Stimulated activated CD4-positive, alpha-beta T cell treated with anti-CD3 and anti-CD28 coated beads, Interleukin-4, amount 100 ng/mL, for 48 hours (primary cell): ENCODE data around the gene MAL.
"Not testable (repeated sequence)": the region's sequence is repeated elsewhere in the genome, so short reads cannot be mapped to it uniquely, and the experiment has no call there.

ENCODE experiments used
- DNase-seq, 2 donors: peaks; one replicate each; pipeline ENCODE4 v3.0.0-alpha.2; 2020; ENCODE audit warnings: low read depth in 2 of 2

The MAL gene

DNA sequence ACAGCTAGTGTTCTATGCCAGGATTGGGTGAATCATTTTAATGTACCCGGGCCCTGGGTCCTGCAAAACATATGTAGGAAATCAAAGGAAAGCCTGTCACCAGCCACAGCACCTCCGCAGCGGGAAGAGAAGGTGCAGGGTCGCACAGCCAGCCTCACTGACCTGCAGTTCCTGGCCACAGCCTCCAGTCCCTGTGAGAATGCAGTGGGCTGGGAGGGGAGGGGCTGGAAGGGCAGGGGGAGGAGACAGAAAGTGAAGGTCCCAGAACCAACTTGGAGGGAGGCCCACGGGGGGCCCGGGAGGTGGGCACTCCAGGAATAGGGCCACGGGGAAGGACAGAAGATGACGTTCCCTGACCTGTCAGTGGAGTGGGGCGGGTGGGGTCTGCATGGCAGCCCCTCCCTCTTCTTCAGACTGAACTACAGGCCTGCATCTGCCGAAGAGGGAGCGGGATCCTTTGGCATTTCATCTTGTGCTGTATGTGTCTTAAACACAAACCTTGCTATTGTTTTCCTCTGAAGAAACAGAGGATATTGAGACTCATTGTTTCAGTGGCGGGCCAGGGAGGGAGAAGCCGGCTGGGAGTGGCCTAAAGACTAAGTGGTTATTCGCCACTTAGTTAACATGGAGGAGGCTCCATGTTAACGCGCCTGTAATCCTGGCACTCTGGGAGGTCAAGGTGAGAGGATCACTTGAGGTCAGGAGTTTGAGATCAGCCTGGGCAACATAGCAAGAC is 7.5 kb downstream of the MAL start:
- DNase-seq: no peak

DNA sequence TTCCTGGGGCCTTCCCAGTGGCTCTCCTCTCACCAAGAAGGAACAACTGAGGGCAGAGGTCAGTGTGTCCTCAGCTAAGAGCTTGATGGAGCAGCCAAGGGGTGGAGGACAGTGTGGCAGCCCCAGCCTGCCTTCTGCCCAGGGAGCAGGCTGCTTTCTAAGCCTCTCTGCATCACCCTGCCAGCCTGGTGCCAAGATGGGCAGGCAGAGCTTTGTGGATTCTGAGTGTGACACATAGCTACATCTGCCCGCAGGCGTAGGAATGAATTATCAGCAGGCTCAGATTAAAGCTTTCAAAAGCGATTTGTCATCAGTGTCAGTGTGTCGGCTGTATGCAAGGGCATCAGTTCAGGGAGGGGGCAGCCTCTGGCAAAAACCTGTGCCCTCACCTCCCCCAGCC is 8.7 kb downstream of the MAL start:
- DNase-seq: no peak

DNA sequence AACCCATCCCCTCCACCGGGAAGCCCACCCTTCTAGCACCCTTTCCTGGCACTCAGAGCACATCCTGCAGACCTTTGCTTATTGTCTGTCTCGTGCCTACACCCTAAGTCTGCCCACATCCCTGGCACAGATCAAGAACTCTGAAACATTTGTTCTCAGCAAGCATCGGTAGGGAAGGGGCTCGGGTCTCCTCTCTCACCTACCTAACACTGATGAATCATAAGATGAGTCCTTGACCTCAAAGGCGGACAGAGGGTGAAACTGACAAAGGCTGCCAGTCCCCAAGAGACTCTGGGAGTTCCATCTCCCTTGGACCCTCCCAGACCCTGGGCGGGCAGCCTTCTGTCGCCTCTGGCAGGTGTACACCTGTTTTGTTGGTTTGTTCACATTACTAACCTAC is 9.3 kb downstream of the MAL start:
- no peak for DNase-seq

DNA sequence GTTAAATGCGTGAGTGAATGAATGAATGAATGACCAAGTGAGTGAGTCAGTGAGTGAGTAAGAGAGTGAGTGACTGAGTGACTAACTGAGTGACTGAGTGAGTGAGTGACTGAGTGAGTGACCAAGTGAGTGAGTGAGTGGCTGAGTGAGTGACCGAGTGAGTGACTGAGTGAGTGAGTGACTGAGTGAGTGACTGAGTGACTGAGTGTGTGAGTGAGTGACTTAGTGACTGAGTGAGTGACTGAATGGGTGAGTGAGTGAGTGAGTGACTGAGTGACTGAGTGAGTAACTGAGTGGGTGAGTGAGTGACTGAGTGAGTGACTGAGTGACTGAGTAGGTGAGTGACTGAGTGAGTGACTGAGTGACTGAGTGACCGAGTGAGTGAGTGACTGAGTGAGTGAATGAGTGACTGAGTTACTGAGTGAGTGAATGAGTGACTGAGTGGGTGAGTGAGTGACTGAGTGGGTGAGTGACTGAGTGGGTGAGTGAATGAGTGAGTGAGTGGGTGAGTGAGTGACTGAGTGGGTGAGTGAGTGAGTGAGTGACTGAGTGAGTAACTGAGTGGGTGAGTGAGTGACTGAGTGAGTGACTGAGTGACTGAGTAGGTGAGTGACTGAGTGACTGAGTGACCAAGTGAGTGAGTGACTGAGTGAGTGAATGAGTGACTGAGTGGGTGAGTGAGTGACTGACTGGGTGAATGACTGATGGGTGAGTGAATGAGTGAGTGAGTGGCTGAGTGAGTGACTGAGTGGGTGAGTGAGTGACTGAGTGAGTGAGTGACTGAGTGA is 11.3 kb downstream of the MAL start:
- no peak for DNase-seq

DNA sequence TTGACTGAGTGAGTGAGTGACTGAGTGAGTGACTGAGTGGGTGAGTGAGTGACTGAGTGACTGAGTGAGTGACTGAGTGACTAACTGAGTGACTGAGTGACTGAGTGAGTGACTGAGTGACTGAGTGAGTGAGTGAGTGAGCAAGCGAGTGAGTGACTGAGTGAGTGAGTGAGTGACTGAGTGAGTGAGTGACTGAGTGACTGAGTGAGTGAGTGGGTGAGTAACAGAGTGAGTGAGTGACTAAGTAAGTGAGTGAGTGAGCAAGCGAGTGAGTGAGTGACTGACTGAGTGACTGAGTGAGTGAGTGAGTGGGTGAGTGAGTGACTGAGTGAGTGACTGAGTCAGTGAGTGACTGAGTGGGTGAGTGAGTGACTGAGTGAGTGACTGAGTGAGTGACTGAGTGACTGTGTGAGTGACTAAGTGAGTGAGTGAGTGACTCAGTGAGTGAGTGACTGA is 11.9 kb downstream of the MAL start:
- no peak for DNase-seq

DNA sequence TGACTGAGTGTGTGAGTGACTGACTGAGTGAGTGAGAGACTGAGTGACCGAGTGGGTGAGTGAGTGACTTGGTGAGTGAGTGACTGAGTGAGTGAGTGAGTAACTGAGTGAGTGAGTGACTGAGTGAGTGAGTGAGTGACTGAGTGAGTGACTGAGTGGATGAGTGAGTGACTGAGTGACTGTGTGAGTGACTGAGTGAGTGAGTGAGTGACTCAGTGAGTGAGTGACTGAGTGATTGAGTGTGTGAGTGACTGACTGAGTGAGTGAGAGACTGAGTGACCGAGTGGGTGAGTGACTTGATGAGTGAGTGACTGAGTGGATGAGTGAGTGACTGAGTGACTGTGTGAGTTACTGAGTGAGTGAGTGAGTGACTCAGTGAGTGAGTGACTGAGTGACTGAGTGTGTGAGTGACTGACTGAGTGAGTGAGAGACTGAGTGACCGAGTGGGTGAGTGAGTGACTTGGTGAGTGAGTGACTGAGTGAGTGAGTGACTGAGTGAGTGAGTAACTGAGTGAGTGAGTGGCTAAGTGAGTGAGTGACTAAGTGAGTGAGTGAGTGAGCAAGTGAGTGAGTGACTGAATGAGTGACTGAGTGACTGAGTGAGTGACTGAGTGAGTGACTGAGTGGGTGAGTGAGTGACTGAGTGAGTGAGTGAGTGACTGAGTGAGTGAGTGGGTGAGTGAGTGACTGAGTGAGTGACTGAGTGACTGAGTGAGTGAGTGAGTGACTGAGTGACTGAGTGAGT is 12.5 kb downstream of the MAL start:
- not testable (repeated sequence) for DNase-seq

DNA sequence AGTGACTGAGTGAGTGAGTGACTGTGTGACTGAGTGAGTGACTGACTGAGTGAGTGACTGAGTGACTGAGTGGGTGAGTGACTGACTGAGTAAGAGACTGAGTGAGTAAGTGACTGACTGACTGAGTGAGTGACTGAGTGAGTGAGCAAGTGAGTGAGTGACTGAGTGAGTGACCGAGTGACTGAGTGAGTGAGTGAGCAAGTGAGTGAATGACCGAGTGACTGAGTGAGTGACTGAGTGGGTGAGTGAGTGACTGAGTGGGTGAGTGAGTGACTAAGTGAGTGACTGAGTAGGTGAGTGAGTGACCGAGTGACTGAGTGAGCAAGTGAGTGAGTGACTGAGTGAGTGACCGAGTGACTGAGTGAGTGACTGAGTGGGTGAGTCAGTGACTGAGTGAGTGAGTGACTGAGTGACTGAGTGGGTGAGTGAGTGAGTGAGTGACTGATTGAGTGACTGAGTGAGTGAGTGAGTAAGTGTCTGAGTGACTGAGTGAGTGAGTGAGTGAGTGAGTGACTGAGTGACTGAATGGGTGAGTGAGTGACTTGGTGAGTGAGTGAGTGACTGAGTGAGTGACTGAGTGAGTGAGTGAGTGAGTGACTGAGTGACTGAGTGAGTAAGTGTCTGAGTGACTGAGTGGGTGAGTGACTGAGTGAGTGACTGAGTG is 13.3 kb downstream of the MAL start:
- DNase-seq: no peak

DNA sequence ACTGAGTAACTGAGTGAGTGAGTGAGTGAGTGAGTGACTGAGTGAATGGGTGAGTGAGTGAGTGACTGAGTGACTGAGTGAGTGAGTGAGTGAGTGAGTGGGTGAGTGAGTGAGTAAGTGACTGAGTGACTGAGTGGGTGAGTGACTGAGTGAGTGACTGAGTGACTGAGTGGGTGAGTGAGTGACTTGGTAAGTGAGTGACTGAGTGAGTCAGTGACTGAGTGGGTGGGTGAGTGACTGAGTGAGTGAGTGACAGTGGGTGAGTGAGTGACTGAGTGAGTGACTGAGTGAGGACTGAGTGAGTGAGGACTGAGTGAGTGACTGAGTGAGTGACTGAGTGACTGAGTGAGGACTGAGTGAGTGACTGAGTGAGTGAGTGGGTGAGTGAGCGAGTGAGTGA is 13.9 kb downstream of the MAL start:
- no peak for DNase-seq

DNA sequence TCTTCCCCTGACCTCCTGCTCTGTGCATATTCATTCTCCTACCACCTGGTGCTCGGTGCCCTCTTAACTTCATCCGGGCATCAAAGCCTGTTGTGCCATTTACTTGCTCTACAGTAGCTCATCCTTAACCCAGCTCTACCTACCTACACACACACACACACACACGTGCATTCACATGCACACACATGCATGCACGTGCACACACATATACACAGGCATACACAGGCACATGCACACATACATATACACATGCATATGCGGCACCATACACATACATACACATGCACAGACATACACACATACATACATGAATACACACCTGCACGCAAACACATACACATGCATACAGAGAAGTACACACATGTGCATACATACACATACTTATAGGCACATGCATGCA is 14.5 kb downstream of the MAL start:
- DNase-seq: no peak

DNA sequence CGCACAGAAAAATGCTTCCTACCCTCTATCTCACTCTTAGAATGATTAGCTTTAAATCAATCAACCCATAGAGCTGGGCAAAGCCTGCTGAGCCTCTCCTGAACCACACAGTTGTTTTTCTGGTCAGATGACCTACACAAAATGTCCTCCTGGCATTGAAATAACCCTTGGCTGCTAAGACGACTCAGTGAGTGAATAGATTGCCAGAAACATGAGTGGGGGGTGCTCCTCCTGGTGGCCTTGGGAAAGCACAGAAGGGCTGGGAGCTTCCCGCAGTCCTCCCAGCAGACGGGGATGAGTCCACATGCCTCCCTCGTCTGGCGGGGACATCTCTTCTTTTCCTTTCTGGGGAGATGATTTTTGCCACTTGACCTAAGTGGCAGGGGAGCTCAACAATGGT is 14.9 kb downstream of the MAL start:
- DNase-seq: no peak

DNA sequence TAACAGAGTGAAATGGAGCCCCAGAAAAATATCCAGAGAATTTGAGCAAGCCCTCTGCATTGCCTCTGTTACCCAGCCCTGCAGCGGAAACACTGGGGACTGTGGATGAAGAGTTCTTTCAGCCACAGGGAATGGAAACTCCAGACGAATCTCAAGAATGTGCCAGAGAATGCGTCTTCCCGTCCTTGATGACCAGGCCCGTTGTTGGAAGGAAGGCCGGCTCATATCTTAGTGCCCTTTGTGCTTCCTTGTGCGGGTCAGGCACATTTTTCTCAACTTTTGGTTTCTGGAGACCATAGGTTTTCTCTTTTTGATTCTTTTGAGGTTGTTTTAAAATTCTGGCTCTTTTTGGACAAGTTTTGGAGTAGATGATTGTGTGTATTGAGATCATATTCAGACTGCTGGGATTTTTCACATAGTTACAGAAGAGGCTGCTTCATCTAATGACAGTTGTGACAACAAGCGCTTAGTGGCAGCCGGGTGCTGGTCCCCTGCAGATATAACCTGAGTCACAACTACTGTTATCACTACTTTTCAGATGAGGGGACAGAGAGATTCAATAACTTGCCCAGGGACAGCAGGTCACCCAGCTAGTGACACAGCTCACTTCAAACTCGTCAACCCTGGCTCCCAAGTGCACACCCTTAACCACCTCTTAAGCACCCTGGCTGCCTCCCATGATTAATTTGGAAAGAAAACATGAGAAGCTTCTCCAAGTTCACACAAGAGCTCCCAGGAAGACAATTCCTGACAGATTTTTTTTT is 15.7 kb downstream of the MAL start:
- no peak for DNase-seq

DNA sequence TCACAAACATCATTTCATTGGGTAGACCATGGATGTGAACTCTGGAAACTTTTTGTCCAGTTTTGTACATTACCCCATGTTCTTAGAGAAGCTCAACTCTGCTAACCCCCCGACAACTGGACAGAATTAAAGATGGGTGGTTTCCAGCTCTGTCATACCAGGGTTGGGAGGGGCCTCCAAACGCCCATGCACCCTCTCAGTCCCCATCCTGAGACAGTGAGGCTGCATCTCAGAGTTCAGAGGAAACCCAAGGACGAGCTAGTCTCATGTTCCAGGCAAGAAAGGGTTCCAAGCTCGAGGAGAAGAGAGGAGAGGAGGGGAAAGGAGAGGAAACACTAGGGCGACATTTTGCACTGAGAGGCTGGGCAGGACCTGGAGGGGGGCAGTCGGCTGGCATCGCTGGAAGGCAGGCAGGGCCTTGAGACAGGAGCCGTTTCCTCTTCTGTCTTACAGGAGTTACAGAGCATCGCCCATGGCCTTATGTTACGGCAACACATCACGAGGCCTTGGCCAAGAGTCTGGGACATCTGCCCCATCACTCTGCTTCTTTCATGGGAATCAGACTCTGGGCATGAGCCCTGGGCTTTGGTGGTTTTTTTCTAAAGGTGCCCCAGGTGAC is 16.4 kb downstream of the MAL start:
- no peak for DNase-seq

DNA sequence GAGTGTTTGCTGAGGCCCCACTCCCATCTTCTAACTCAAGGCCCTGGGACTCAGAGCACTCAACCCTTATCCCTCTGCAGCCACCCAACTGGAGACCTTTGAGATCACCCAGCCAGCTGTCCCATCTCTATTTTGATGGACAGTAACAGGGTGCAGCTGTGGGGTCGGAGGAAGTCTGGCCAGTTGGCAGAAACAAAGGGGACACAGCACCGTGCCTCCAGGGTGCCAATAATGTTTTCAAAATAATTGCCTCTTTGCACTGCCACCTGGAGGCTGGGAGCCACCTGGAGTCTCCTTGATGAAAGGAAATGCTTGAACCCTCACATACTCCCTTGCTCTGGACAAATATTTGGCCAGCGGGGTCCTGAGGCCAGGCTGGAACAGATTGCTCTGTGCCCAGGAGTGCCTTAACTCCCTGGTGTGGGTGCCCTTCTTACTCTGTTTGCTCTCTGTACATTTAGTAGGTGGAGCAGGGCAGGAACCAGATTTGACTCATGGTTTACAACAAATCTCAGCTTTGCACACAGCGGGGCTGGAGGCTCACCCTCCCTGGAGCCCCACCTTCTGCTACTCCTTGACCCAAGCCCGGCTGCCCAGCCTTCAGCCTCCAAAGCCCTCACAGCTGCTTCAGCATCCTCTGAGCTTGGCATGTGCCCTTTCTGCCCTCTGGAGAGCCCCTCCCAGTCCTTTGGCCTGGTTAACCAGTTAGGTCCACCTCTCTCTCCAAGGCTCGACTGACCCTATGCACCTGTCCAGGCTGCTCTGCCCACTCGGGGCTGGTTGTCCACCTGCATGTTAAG is 17.2 kb downstream of the MAL start:
- no peak for DNase-seq

DNA sequence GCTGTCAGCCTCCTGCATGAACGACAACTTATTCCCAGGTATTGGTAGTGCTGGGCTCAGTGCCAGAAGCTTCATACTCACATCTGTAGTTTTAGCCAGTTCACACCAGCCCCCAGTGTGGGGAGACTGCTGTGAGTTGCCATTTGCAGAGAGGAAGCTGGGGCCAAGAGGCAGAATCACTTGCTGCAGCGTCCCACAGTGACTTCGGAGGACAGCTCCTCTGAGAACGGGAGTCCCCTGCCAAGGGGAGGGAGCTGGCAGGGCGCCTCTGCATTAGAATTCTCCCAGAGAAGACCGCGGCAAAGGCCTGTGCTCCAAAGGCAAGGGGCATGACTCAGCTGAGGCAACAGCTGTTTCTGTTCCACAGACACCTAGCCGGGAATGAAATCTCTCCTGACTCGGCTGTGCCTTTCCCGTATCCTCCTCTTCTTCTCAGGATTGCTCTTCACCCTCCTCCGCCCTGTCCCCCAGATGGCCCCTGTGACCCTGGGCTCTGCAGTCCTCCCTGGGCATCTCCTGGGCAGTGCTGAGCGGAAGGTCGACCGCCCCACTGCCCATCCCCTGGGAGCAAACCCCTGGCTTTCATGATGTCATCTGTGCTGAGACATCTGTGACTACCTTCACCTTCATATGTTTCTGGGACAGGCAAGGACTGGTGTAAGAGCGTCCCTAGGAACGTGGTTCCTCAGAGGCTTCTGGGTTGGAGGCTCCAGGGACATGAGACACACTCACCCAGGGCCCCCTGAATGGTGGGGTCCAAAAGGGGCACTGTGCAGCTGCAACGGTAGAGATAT is 18.0 kb downstream of the MAL start:
- no peak for DNase-seq

DNA sequence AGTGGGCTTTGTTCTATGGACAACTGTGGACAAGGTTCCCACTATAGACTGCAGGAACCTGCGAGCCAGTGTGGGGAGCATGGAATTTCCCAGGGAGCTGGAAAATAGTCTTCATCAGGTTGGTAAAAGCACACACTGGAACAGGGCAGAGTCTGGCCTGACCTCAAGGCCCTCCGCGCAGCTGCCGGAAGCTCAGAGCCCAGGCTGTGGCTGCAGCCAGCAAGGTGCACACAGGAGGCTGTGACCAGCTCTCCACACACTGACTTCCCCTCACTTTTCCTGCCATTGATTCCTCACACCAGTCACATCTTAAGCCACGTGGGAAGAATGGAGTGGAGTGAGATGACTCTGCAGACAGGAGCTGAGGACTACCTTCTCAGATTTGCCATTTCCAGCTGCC is 19.1 kb downstream of the MAL start:
- DNase-seq: no peak

DNA sequence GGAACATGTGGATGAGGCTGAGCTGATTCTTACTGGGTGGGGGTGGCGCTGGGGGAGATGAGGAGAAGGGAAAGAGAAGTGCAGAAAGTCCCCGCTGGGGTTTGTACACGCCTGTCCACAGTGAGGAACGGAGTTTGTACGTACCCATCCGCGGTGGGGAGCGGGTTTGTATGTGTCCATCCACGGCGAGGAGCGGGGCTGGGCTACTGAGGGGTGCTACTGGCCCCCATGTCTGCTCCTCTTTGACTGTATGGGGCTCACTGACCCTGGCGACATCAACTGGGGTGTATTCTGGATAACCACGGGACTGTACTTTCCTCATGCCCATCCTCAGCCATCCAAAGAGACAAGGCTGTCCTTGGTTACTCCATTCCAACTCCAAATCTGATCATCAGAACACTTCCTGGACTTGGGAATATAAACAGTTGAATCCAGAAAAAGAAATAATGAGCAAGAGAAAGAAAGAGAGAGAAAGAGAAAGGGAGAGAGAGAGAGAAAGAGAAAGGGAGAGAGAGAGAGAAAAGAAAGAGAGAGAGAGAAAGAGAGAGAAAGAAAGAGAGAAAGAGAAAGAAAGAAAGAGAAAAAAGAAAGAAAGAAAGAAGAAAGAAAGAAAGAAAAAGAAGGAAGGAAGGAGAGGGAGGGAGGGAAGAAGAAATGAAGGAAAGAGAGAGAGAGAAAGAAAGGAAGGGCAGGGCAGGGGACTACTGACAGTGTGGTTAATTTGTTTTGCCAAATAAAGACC is 21.0 kb downstream of the MAL start:
- DNase-seq: no peak

DNA sequence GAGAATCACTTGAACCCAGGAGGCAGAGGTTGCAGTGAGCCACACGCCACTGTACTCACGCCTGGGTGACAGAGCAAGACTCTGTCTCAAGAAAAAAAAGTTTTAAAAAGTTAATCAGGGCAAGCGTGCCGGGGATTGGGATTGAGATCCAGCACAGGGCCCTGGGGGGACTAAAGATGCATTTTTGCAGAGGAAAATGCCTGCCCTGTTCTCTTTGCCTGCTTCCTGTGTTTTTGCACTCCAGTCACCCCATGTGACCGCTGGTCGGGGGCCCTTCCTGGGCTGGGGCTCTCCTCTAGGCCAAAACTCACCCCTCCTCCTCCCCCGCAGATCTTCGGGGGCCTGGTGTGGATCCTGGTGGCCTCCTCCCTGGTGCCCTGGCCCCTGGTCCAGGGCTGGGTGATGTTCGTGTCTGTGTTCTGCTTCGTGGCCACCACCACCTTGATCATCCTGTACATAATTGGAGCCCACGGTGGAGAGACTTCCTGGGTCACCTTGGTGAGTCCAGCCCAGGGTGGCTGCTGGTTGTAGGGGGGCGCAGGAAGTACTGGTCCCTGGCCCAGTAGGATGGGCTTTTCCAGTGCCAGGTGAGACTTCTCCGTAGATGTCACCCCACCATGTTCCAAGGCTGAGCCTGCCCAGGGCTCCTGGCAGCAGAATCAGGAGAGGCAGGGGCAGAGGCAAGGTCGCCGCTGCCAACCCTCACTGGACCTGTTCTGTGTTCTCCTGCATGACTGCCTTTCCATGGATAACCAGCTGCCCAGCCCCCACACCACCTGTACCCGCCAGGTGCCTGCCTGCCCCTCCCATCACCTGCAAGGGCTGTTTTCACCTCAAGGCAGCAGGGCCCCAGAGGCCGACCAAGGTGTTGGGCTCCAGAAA is 22.4 kb downstream of the MAL start:
- DNase-seq: no peak
